Left kidney (tissue), 2 donors: ENCODE results near the gene PATL1. TPM values are rescaled to one million over a fixed set of nuclear protein-coding genes. Genes with fewer than 3 reads are reported as not detected.

Source experiments
- DNase-seq: peaks from one replicate; pipeline ENCODE4 v3.0.0-alpha.2; 2013
- polyA plus RNA-seq: library from polyadenylated mRNA; unstranded; fragments of 120-200 nt; gene quantifications from one replicate; pipeline ENCODE4 v1.2.1, GENCODE V29; 2013; ENCODE audit not compliant: insufficient read length

Gene PATL1
- polyA plus RNA-seq, 1 donor = 55.0 TPM

DNA sequence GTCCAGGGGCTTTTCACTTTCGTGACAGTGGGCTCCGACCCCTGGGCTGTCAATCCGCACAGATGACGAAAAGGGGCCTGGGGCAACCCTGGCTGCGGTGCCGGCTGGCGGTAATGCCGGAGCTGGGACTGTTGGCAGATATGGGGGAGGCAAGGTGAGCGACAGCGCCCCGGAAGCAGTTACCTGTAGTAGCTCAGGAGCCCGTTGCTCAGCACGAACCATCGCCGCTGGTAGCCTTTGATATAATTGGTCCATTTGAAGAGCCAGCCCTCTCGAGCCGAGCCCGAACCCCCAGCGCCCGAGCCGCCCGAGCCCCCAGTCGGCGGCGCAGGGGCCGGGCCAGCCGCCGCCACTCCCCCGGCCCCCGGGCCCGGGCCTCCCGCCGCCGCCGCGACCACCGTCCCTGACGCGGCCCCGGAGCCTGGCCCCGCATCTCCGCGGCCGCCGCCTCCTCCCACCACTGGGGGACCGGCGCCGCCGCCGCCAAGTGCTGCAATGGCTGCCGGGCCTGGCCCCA, 53.7 kb downstream of the PATL1 start:
- peak; percentile 19 for DNase-seq

DNA sequence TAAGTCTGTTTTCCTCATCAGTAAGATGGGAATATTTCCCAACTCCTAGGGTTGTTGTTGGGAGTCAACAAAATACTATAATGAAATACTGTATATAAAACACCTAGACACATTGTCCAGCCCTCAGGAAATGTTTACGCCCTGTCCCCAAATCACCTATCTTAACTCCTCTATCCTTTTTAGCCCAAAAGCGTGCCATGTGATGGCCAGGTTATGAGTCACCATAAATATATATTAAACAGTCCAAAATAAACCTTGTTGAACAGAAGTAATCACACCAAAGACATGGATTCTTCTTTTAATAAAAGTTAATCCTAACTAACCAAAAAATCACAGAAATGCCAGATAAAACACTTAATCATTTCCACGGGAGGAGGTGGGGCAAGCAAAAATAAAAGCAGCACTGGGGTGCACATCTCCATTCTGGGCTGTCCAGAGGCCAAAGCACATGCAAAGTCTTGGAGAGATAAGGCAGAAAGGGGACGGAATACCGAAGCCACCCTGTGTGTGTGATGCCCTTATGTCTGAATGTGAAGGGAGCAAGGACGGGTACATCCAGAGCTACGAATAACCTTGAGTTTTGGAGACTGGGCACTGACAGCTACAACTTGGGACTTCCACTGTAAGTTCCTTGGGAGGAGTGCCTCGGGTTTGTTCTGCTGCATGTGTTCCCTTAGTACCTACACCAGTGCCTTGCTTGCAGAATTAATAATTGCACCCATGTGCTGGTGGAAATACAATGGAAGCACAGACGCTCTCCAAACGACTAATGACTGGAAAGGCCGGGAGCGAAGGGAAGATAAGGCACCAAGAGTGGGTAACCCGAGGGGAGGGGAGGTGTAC, 54.3 kb downstream of the PATL1 start:
- no peak for DNase-seq

DNA sequence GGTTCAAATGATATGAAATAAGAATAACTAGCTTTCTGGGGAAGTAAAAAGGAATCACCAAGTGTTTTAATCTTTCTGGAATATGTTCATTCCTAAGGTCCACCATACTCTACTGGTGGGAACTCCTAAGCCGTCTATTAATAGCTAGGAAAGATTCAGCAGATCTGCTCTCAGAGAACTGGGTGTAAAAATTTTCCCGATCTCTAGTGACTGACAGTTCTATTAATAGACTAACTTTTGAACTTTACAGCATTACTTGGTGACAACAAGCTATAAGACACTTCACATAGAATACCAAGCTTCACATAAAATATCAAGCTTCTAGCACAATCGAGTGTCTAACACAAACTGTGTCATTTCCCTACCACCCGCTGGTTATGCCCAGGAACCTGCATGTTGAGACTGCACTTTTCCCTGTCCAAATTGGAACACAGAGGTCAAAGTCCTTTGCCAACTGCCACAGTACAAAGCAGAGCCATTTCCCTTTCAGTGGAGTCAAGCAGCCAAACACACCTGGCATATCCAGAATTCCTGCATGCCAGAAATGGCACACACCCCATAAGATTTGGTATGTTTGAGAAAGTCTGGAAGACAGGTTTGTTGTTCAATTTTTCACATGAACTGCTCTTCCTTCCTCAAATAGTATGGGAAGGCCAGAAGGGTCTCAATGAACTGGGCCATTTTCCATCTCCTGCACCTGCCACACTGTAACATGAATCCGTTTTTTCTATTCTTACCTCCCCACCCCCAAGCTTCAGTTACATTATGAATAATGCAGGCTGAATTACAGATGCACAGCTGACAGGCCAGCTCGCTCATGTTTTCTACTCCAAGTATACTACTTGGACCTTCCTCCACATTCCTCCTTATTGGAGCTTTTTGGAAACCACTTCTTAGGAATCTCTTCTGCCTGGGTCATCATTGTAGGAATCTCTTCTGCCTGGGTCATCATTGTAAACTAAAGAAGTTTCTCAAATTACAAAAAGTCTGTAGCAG, 57.0 kb downstream of the PATL1 start:
- DNase-seq = no peak

DNA sequence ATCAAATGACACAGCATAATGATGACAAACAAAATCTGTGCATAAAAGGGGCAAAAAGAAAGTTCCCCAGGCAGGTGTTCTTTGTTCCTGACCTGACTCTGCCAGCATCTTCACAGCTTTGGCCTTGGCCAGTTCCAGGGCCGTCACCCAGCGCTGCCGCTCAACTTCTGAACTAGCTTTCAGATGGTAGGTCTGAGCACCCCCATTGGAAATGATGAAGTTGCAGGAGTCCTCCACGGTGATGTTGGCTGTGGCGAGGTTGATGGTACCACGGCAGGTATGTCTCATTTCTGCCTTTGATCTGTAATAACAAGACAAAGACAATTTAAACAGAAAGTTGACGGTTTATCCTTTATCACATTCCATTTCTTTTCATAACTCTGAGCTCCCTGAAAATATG, 58.5 kb downstream of the PATL1 start:
- no peak for DNase-seq

DNA sequence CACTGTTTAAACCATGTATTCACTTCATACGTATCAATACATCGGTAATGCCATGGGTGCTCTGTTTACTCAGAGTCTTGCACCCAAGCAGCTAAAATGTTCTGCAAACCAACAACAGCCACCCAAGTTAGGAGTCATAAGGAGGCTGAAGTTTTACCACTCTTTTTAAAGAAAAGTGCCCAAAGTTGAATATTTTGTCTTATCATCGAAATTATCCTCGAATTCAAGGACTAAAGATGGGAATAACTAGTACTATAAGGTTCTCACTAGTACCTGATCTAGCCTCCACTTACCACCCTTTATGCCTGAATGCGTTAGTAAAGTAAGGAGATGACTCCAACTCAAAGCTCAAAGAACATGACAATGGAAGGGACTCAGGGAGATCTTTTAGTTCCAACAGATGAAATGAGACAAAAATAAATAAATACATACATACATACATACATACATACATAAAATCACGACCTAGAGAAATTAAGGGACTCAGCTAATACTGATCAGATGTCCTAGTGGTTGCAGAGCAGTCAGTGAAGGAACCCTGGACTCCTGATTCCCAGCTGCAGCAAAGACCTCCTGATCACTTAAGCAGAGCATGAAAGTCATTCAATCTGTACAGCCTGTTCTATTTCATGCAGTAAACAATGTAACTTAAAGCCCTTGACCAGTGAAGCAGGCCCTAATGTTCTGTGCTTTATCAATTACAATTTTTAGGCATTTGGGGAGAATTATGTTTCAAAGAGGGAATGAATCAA, 61.0 kb downstream of the PATL1 start:
- DNase-seq = no peak

DNA sequence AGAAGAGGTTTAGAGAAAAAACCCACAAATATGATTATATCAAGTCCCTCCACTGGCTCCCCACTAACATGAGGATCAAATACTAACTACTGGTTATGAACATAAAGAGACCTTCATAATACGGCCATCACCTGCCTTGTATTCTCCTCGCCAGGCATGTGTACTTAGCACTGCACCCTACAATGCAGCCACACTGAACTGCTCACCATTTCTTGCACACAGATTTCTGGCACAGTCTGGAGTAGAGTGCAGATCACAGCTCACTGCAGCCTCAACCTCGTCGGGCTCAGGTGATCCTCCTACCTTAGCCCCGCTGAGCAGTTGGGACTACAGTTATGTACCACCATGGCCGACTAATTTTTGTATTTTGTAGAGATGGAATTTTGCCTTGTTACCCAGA, 66.4 kb downstream of the PATL1 start:
- DNase-seq = no peak

DNA sequence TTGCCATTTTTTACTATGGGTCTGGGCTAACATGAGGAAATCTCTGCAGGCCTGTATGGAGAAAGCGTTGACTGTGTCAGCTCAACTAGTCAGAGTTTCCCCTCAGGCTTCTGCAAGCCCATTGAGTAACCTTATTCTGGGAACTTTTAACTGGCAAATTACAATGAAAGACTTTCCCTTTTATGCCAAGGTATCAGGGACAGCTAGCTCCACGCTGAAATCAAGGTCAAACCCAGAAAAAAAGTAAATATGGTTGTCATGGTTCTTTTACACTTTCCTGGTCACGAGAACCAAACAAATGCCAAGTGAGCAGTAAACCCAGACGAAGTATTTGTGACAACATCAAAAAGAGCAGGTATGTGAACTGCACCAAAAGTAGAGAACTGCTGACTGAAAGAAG, 67.0 kb downstream of the PATL1 start:
- no peak for DNase-seq

DNA sequence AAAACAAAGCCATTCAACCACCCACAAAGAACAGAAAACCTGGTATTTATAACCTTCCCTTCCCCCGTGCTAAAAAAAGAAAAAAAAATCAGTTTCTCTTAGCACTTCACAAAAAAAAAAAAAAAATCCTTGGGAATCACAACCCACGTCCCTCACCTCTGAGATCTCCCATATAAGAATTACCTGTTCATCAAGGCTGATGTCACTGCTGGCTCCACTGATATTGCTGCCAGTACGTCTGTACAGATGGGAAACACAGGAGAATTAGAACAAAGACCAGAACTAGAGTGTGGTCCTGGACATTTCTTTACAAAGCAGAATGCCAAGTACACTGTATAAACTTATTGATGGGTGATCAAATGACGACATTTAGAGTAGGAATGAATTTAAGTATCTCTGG, 68.2 kb downstream of the PATL1 start:
- no peak for DNase-seq

DNA sequence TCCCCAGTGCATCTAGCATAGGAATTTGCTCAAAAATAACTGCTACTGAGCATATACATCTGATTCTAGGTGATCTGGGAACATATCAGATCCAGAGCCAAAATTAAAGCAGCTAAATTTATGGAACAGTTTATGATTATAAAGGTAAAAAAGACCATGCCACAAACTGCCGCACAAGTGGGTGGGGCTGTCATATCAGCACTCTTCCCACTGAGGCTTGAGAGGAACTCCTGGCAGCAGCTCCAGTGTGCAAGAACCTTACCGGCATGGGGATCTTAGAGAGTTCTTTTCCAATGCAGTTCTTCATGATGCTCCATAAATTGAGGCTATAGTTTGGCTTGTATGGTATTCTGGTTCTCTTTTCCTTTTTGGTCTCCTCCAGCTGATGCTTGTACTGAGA, 68.6 kb downstream of the PATL1 start:
- no peak for DNase-seq

DNA sequence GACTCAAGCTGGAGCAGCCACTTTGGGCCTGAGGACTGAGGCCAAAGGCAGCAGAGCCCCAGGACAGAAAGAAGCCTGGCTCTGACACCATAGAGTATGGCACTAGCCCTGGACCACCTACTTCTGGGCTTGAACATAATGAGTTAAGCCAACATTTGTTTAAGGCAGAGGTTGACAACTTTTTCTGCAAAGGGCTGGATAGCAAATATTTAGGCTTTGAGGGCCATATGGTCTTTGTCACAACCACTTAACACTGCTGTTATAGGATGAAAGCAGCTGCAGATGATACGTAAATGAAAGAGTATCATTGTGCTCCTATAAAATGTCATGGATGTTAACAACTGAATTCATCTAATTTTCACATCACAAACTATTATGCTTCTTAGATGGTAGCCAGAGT, 69.9 kb downstream of the PATL1 start:
- DNase-seq = no peak

Other genes with a start within 250 kb of the PATL1 start
- gene OR5A2, start 242.6 kb downstream of the PATL1 start, polyA plus RNA-seq = 0.03 TPM
- 0.03 TPM for gene OR5A1, start 232.6 kb downstream of the PATL1 start, polyA plus RNA-seq
- gene OR4D6, start 212.1 kb downstream of the PATL1 start, polyA plus RNA-seq = not detected
- not detected for gene OR4D10, start 195.7 kb downstream of the PATL1 start, polyA plus RNA-seq
- gene OR4D11, start 165.5 kb downstream of the PATL1 start, polyA plus RNA-seq = not detected
- gene OR4D9, start 157.5 kb downstream of the PATL1 start, polyA plus RNA-seq = 0.07 TPM
- gene OSBP, start 53.3 kb downstream of the PATL1 start, polyA plus RNA-seq = 61.6 TPM
- gene OR10V1, start 44.8 kb upstream of the PATL1 start, polyA plus RNA-seq = not detected
- gene STX3, start 86.3 kb upstream of the PATL1 start, polyA plus RNA-seq = 78.8 TPM
- 60.4 TPM for gene MRPL16, start 141.7 kb upstream of the PATL1 start, polyA plus RNA-seq
- 0.20 TPM for gene CBLIF, start 176.5 kb upstream of the PATL1 start, polyA plus RNA-seq
- not detected for gene TCN1, start 197.4 kb upstream of the PATL1 start, polyA plus RNA-seq
- not detected for gene OOSP3, start 209.7 kb upstream of the PATL1 start, polyA plus RNA-seq